Type B pancreatic cell (in vitro differentiated cells): Measurements from ENCODE around the gene HTRA3. TPM values are rescaled to one million over a fixed set of nuclear protein-coding genes. Genes with fewer than 3 reads are reported as not detected.

Source experiments
- DNase-seq: peaks from one replicate; pipeline ENCODE4 v3.0.0; 2021; ENCODE audit warnings: mixed read lengths; ENCODE audit not compliant: unreplicated experiment; ENCODE audit errors: extremely low spot score
- H3K27ac Mint-ChIP-seq: 2 replicates; pipeline ENCODE4 v1.8.0; 2021; ENCODE audit warnings: mild to moderate bottlenecking, mixed read lengths
- H3K27me3 Mint-ChIP-seq: 2 replicates; pipeline ENCODE4 v1.8.0; 2021; ENCODE audit warnings: mixed read lengths
- H3K36me3 Mint-ChIP-seq: 2 replicates; pipeline ENCODE4 v1.8.0; 2021; ENCODE audit warnings: mixed read lengths
- H3K4me1 Mint-ChIP-seq: one replicate; pipeline ENCODE4 v1.8.0; 2021; ENCODE audit warnings: mixed read lengths; ENCODE audit not compliant: unreplicated experiment
- H3K4me3 Mint-ChIP-seq: 2 replicates; pipeline ENCODE4 v1.8.0; 2021; ENCODE audit warnings: mild to moderate bottlenecking, mixed read lengths
- H3K9me3 Mint-ChIP-seq: 2 replicates; pipeline ENCODE4 v1.8.0; 2021; ENCODE audit warnings: mixed read lengths
- CTCF ChIP-seq: fragments of 200-600 bp; sonication (generic); conservative IDR thresholded peaks from 2 replicates; pipeline ENCODE4 v1.5.0; 2021; ENCODE audit warnings: antibody characterized with exemption, mild to moderate bottlenecking
- total RNA-seq: library from RNA; stranded (reverse); gene quantifications from 2 replicates; pipeline ENCODE4 v1.2.1, GENCODE V29; 2021; ENCODE audit warnings: low replicate concordance

Gene HTRA3
- total RNA-seq, 1 donor from 2014 or later: 4.4 TPM

GRCh38 chr4:8259743-8260430 lies 9.7 kb upstream of the HTRA3 start:
- H3K36me3 Mint-ChIP-seq: no peaks in the 10 kb centered on the region
- TF ChIP-seq CTCF: no peak
- H3K27me3 Mint-ChIP-seq: peaks cover 6% of the 10 kb centered on the region
- DNase-seq: no peak
- no peak overlapping the region for H3K4me3 Mint-ChIP-seq
- peaks cover 29% of the 10 kb centered on the region for H3K4me1 Mint-ChIP-seq
- H3K9me3 Mint-ChIP-seq: no peaks in the 10 kb centered on the region
- H3K27ac Mint-ChIP-seq: no peak overlapping the region

- H3K27ac Mint-ChIP-seq: no peak overlapping the region
- H3K9me3 Mint-ChIP-seq: no peaks in the 10 kb centered on the region
- no peak for TF ChIP-seq CTCF
- no peak overlapping the region for H3K4me3 Mint-ChIP-seq
- H3K36me3 Mint-ChIP-seq: no peaks in the 10 kb centered on the region
- no peak for DNase-seq
- peaks cover 29% of the 10 kb centered on the region for H3K4me1 Mint-ChIP-seq
- peaks cover 6% of the 10 kb centered on the region for H3K27me3 Mint-ChIP-seq
Measured at GRCh38 chr4:8260656-8261111, 8.9 kb upstream of the HTRA3 start.

- no peak overlapping the region for H3K27ac Mint-ChIP-seq
- no peak for TF ChIP-seq CTCF
Measured at GRCh38 chr4:8261851-8262535, 7.6 kb upstream of the HTRA3 start.

GRCh38 chr4:8262637-8263322 lies 6.8 kb upstream of the HTRA3 start:
- Mint-ChIP-seq H3K36me3 (no peaks in the 10 kb centered on the region), H3K9me3 (no peaks in the 10 kb centered on the region), H3K4me3 (no peak overlapping the region), H3K27me3 (peaks cover 6% of the 10 kb centered on the region), H3K4me1 (peaks cover 35% of the 10 kb centered on the region), H3K27ac (no peak overlapping the region)
- no peak for DNase-seq
- no peak for TF ChIP-seq CTCF

More at GRCh38 chr4:8261851-8262535, 7.6 kb upstream of the HTRA3 start:
- no peaks in the 10 kb centered on the region for H3K9me3 Mint-ChIP-seq
- no peak for DNase-seq
- H3K4me1 Mint-ChIP-seq: peaks cover 33% of the 10 kb centered on the region
- peaks cover 6% of the 10 kb centered on the region for H3K27me3 Mint-ChIP-seq
- H3K36me3 Mint-ChIP-seq: no peaks in the 10 kb centered on the region
- no peak overlapping the region for H3K4me3 Mint-ChIP-seq

GRCh38 chr4:8263397-8263796 lies 6.2 kb upstream of the HTRA3 start:
- Mint-ChIP-seq H3K27me3 (peaks cover 7% of the 10 kb centered on the region), H3K27ac (no peak overlapping the region), H3K9me3 (no peaks in the 10 kb centered on the region), H3K4me3 (no peak overlapping the region), H3K36me3 (no peaks in the 10 kb centered on the region), H3K4me1 (peaks cover 35% of the 10 kb centered on the region)
- no peak for TF ChIP-seq CTCF
- no peak for DNase-seq
